M059J (cell line): ENCODE results near the gene CDT1. TPM values are rescaled to one million over a fixed set of nuclear protein-coding genes. Genes with fewer than 3 reads are reported as not detected.
A peak's percentile ranks its signal among the peaks of the same experiment; 100 is the strongest.
"Not testable (repeated sequence)": the region's sequence is repeated elsewhere in the genome, so short reads cannot be mapped to it uniquely, and the experiment has no call there.

Experiments
- DNase-seq: peaks from one replicate; pipeline ENCODE4 v3.0.0-alpha.2; 2012; ENCODE audit warnings: low read depth
- total RNA-seq: library from RNA; depleted of rRNA; stranded (reverse); fragments of >200 nt; shearing (Covaris generic); gene quantifications from 2 replicates; pipeline ENCODE4 v1.2.3, GENCODE V29; 2014

CDT1 gene
- total RNA-seq, 1 experiment from 2014 or later = 44.4 TPM

- no peak for DNase-seq
Observed at GRCh38 chr16:88768071-88768783, 35.4 kb upstream of the CDT1 start.

- no peak for DNase-seq
Observed at GRCh38 chr16:88769617-88770460, 33.8 kb upstream of the CDT1 start.

- DNase-seq = peak; percentile 70
Observed at GRCh38 chr16:88770461-88771293, 32.9 kb upstream of the CDT1 start.

- no peak for DNase-seq
Observed at GRCh38 chr16:88771294-88771772, 32.3 kb upstream of the CDT1 start.

GRCh38 chr16:88771781-88772180, 31.8 kb upstream of the CDT1 start:
- DNase-seq = not testable (repeated sequence)

- peak; percentile 75 for DNase-seq
Observed at GRCh38 chr16:88772871-88773811, 30.4 kb upstream of the CDT1 start.

- DNase-seq = peak; percentile 73
Observed at GRCh38 chr16:88773812-88774291, 29.7 kb upstream of the CDT1 start.

- no peak for DNase-seq
Observed at GRCh38 chr16:88774544-88775393, 28.8 kb upstream of the CDT1 start.

- DNase-seq = no peak
Observed at GRCh38 chr16:88775825-88776224, 27.8 kb upstream of the CDT1 start.

- DNase-seq = no peak
Observed at GRCh38 chr16:88777471-88778270, 25.9 kb upstream of the CDT1 start.

- DNase-seq = no peak
Observed at GRCh38 chr16:88778271-88778525, 25.4 kb upstream of the CDT1 start.

- no peak for DNase-seq
Observed at GRCh38 chr16:88778541-88779065, 25.0 kb upstream of the CDT1 start.

GRCh38 chr16:88779406-88780141, 24.0 kb upstream of the CDT1 start:
- DNase-seq = no peak

- no peak for DNase-seq
Observed at GRCh38 chr16:88780142-88781062, 23.2 kb upstream of the CDT1 start.

GRCh38 chr16:88781140-88782077, 22.2 kb upstream of the CDT1 start:
- DNase-seq = no peak
